Glomerular visceral epithelial cell (primary cell): ENCODE measurements around the gene CCL4.
"Not testable (repeated sequence)": the region's sequence is repeated elsewhere in the genome, so short reads cannot be mapped to it uniquely, and the experiment has no call there.

Experiments
- DNase-seq: peaks from one replicate; pipeline ENCODE4 v3.0.0-alpha.2; 2016; ENCODE audit errors: extremely low spot score

Gene CCL4

DNA sequence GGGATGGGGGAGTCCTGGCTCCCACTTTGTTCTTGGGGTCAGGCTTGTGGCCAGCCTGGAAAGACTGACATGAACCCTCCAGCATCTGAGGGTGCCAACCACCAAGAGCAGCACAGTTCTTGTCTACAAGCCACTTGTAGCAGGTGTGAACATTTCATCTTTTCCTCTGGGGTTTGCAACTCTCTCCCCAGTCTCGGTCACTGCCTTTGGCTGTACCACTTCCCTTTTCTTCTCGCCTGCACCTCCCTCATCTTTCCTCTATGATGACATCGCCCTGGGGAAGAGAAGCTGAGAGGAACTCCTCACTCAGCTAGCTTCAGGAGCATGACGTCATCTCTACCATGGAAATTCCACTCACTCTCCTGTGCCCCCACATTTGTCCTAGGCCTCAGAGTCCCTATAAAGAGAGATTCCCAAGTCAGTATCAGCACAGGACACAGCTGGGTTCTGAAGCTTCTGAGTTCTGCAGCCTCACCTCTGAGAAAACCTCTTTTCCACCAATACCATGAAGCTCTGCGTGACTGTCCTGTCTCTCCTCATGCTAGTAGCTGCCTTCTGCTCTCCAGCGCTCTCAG is at the start of gene CCL4:
TSS of gene CCL4 (plus strand) at position 427 of the 575 bp plus-strand sequence. CDS start at position 506, 79 bp downstream.
- DNase-seq, result not testable (repeated sequence)

DNA sequence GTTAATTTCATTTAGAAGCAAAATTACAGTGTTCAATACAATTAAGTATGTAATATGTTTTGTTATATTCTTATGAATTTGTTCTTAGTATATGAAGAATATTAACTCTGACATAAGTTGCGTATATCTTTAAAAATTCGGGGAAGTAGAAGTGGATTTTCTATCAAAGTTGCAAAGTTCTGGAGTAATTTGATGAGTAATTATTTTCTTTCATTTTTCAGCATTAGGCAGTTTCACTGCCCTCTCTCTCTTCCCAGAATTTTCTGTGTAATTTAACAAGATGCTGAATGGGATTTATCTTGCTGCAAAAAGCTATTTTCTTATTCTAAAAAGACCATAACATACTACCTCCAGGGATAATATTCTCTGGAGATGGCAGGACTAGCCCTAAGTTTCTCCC is 48.5 kb upstream of the CCL4 start:
- DNase-seq, result no peak

DNA sequence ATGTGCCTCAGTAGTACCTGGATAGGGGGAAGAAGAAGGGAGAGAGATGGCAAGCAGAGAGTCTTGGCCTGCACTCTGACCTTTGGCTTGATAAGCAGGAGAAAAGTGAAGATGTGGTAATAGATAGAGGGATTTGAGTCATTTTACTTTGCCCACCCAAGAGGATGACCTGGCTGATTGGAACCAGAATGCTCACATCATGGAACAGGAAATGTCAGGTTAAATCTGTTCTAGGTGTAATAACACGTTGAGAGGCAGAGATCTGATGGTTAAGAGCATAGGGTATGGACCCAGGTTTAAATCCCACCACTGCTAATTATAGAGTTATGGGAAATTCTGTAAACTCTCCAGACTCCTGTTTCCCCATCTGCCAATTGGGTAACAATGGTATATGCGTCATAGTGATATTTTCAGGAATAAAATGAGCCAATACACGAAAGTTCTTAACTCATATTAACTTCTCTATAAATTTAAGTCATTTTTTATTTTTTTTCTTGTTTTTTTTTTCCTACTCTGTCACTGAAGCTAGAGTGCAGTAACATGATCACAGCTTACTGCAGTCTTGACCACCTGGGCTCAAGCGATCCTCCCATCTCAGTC is 47.6 kb upstream of the CCL4 start:
- no peak for DNase-seq

DNA sequence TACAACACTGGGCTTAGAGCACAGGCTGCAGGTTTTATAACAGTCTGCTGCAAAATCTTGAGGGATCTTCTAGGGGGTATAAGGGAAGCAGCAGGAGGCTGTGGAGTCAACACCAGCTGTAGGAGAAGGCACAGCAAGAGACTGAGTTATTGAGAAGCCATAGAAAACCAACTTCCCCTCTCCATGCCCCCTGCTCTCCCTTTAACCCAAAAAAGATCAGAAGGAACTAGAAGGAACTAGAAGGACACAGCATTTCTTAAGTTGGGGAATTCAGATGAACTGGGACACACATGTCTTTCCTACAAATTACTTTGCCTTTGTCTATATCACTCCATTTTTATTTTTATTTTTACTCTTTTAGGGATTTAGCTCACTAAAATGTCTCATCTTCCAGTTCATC is 45.7 kb upstream of the CCL4 start:
- DNase-seq, result no peak

- no peak for DNase-seq
Observed at GRCh38 chr17:36059406-36059805, 44.2 kb upstream of the CCL4 start.

- DNase-seq, result no peak
Observed at GRCh38 chr17:36060816-36061215, 42.8 kb upstream of the CCL4 start.

GRCh38 chr17:36063786-36064541 is 39.7 kb upstream of the CCL4 start, which contains the start of gene CCL18:
CCL18 (plus strand) TSS chr17:36064272; CDS start chr17:36064343, 71 bp downstream.
- DNase-seq, result no peak

GRCh38 chr17:36066365-36066985 is 37.2 kb upstream of the CCL4 start:
- DNase-seq, result no peak

- DNase-seq, result no peak
Observed at GRCh38 chr17:36068524-36068923, 35.1 kb upstream of the CCL4 start.

DNA sequence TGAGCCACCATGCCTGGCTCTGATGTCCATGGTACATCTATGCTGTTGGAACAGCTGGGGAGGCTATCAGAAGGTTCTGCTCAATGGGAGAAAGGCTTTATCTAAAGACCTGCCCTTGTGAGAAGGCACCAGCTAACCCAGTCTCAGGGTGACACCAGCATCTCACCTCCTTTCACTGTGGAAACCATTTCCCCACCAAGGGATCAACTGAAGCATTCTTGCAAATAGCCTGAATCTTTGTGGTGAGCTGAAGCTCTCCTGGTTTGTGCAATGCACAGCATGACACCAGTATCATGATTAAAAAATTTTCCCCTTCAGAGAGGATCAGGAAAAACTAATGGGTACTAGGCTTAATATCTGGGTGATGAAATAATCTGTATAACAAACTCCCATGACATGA is 34.5 kb upstream of the CCL4 start:
- DNase-seq, result no peak

DNA sequence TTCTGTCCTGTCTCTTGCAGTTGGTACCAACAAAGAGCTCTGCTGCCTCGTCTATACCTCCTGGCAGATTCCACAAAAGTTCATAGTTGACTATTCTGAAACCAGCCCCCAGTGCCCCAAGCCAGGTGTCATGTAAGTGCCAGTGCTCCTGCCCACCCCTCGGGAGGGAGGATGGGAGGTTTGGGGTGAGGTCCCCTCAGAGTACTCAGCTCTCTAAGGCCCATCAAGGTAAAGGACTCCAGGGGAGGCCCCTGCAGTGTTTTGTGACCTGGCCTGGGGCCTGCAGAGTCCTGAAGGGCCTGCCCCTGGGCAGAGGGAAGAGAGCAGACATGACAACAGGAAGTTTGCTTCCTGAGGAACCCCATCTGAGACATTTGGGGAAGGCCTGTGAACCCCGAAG is 33.2 kb upstream of the CCL4 start:
- no peak for DNase-seq

DNA sequence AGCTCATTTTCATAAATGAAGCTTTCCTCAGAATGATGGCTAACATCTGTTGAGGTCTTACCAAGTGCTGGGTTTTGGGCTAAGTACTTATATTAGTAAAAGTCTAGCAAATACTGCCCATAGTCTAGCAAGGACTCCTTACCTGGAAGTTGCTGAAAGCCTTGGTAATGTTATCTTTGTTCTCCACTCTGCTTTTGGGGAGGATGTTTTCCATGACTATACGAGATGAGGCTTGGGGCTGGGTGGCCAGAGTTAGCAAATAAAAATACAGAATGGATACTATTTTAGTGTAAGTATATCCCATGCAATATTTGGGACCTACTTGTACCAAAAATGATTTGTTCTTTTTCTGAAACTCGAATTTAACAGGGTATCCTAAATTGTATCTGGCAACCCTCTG is 31.9 kb upstream of the CCL4 start:
- DNase-seq, result no peak

DNA sequence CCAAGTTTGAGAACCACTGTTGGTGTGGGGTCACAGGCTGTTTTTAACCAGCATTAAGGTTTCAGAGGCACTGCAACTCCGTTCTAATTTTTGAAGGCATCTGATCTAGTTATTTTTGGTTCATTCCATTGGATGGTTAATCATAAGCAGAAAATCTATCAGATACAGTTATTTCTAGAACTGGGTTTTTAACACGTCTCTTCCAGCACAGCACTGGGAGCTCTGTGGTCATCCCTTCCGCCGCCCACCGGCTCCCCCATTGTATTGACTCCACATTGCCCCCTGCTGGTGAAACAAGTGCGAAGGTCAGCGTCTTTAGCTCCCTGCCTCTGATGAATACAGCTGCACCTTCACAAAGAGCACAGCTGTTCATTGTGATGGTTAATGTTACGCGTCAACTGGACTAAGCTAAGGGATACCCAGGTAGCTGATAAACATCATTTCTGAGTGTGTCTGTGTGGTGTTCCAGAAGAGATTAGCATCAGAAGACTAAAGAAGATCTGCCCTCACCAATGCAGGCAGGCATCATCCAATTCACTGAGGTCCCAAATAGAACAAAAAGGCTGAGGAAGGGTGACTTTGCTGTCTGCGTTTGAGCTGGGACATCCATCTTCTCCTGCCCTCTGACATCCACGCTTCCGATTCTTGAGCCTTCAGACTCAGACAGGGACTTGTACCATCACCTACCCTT is 31.1 kb upstream of the CCL4 start:
- peak; percentile 28 for DNase-seq

DNA sequence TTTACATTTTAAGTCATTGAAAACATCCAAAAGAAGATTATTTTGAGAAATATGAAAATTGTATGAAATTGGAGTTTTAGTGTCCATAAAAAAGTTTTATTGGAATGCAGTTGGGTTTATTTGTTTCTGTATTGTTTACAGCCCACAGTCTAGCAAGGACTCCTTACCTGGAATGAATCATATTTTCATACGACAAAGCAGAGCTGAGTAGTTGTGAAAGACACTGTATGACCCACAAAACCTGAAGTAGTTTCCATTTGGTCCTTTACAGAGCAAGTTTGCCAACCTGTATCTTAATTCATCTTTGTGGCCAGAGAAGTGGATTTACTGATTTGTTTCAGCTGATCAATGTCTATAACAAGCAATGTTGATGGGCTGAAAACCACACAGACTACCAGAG is 29.3 kb upstream of the CCL4 start:
- no peak for DNase-seq

DNA sequence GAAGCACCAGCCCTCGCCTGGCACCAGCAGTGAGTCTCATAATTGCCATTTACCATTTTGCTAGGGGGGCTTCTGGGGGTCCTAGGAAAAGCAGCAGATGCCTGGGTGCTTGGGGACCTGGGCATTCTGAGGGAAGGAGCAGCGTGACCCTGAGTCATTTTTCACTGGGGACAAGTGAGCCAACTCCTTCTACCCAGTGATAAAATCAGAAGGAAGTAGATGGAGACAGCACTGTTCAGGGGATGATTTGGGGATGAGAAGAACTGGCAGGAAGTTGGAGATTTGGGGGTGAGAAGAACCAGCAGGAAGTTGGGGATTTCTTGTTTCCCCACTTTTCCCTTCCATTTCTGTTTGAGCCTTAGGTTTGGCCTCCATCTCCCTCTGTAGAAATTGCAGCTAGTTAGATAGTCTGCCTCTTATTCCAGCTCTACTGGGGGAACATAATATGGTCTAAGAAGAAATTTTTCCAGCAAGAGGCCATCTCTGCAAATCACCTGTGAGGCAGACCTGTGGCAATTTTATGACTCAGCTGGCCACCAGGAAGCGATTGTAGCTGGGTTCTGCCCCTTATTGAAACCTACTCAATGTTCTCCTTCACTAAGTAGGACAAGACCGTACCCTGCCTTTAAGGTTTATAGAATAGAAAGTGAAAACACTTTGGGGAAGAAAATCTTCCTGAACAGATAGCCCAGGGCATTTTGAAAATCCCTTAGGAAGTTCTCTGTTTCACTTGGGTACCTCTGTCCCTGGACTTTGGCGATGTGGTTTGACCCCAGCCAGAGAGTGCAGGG is 21.8 kb upstream of the CCL4 start:
- DNase-seq, result not testable (repeated sequence)

DNA sequence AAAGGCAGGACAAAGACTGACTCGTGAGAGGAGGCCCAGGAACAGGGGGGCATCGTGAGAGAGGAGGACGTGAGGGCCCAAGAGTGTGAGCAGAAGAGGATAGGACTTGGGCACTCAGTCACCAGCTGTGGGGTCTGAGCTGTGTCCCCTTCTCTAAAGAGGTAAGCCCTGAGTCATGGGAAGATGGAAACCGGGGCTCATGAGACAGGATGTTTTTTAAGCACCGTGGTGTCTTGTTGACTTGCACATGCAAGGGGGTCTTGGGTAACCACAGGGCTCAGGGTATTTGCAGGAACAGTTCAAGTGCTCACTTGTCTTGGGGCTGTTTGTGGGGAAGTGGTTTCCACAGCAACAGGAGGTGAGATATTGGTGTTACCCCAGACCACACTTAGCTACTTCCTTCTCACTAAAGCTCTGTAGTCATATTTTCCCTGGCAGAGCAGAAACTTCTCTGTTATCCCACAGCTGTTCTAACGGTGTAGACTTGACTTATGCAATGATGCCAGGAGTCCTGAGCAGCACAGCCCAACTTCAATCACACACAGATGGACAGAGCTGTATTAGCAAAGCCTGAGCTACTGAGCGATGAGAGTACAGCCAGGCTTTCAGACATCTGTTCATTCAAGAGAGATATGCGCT is 21.0 kb upstream of the CCL4 start:
- not testable (repeated sequence) for DNase-seq

DNA sequence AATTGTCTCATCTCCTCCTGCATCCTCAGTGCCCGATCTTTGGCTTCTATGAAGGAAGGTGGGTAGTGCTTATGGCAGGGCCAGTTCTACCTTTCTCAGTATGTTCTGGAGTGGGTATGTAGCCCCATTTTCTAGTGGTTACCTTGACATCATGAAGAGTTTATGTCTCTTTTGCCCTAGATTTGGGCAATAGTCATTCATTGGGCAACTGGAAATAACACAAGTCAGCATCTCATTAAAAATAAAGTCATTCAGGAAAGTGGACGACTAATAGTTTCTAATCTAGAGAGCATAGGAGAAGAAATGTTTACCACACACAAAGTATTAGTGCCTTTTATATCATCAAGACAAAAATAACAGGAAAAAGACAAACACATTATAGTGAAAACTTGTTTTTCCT is 19.9 kb upstream of the CCL4 start:
- not testable (repeated sequence) for DNase-seq

DNA sequence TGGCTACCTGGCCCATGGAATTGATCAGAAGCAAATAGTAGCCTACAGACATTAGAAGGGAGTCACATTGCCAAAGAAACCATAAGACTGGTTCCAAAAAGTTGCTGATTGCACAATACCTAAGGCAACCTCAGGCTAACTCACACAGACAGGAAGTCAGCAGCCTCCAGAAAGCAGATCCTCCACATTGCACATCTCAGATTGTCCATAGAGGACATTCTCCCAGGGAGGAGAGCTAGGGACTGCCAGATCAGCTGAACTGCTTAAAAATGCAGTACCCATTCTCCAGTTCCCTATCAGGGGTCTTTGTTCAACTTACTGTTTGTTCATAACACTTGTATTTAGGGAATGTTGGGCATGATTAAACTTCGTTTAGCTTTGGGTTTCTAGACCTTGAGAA is 17.9 kb upstream of the CCL4 start:
- no peak for DNase-seq

DNA sequence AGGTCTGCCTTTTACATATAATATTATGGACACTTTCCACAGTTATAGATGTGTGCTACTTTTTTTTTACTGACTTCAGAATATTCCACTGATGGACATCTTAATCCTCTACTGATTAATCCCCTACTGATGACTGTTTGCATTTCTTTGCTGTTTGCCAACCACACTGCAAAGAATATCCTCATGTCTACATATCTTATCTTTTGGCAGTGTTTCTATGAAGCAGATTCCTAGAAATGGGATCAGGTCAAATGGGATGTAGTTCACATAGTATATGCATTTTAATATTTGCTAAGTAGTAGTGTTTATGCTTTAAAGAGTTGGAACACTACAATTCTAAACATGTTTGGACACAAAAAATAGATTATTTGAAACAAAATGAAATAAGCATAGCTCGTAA is 16.8 kb upstream of the CCL4 start:
- no peak for DNase-seq

- DNase-seq, result not testable (repeated sequence)
Observed at GRCh38 chr17:36087471-36087870, 16.2 kb upstream of the CCL4 start.
